SK-N-SH treated with all-trans-retinoic acid at 6 μM for 48 hours (cell line): ENCODE measurements around the gene ETS1.

Experiments
- ARNTL ChIP-seq: fragments of 450-650 bp; formaldehyde crosslinking; IDR thresholded peaks from 2 replicates; pipeline ENCODE4 v1.5.0; 2020; ENCODE audit warnings: low read depth, mild to moderate bottlenecking, moderate library complexity, borderline replicate concordance
- BACH2 ChIP-seq: fragments of 250-450 bp; sonication (Bioruptor Pico); IDR thresholded peaks from 2 replicates; pipeline ENCODE4 v1.9.0; 2021; ENCODE audit warnings: mild to moderate bottlenecking, borderline replicate concordance
- CSDC2 ChIP-seq: fragments of 250-450 bp; sonication (Bioruptor Pico); IDR thresholded peaks from 2 replicates; pipeline ENCODE4 v1.5.0; 2020; ENCODE audit warnings: mild to moderate bottlenecking, moderate library complexity
- RARB ChIP-seq: fragments of 250-450 bp; sonication (Bioruptor Pico); IDR thresholded peaks from 2 replicates; pipeline ENCODE4 v1.8.0; 2021; ENCODE audit warnings: mild to moderate bottlenecking, moderate library complexity
- SNAI2 ChIP-seq: fragments of 250-450 bp; sonication (Bioruptor Pico); IDR thresholded peaks from 2 replicates; pipeline ENCODE4 v1.5.0; 2020; ENCODE audit warnings: mild to moderate bottlenecking, moderate library complexity
- ZC3H10 ChIP-seq: fragments of 250-450 bp; sonication (Bioruptor Pico); IDR thresholded peaks from 2 replicates; pipeline ENCODE4 v1.5.1; 2021; ENCODE audit warnings: mild to moderate bottlenecking, moderate library complexity
- ZFP3 ChIP-seq: fragments of 250-450 bp; sonication (Bioruptor Pico); IDR thresholded peaks from 2 replicates; pipeline ENCODE4 v1.5.0; 2020; ENCODE audit warnings: mild to moderate bottlenecking, moderate library complexity
- ZFP30 ChIP-seq: fragments of 450-650 bp; formaldehyde crosslinking; IDR thresholded peaks from 2 replicates; pipeline ENCODE4 v1.5.0; 2022; ENCODE audit warnings: mild to moderate bottlenecking, moderate library complexity
- ZNF70 ChIP-seq: fragments of 450-650 bp; formaldehyde crosslinking; IDR thresholded peaks from 2 replicates; pipeline ENCODE4 v1.5.0; 2020; ENCODE audit warnings: mild to moderate bottlenecking, moderate library complexity
- TF ChIP-seq, protein P1 (sequence below): fragments of 250-450 bp; sonication (Bioruptor Pico); IDR thresholded peaks from 2 replicates; pipeline ENCODE4 v1.5.1; 2020; ENCODE audit warnings: low read depth, mild to moderate bottlenecking, moderate library complexity
- TF ChIP-seq, protein P2 (sequence below): fragments of 250-450 bp; sonication (Bioruptor Pico); IDR thresholded peaks from 2 replicates; pipeline ENCODE4 v1.8.0; 2020; ENCODE audit warnings: mild to moderate bottlenecking, moderate library complexity, borderline replicate concordance

DNA sequence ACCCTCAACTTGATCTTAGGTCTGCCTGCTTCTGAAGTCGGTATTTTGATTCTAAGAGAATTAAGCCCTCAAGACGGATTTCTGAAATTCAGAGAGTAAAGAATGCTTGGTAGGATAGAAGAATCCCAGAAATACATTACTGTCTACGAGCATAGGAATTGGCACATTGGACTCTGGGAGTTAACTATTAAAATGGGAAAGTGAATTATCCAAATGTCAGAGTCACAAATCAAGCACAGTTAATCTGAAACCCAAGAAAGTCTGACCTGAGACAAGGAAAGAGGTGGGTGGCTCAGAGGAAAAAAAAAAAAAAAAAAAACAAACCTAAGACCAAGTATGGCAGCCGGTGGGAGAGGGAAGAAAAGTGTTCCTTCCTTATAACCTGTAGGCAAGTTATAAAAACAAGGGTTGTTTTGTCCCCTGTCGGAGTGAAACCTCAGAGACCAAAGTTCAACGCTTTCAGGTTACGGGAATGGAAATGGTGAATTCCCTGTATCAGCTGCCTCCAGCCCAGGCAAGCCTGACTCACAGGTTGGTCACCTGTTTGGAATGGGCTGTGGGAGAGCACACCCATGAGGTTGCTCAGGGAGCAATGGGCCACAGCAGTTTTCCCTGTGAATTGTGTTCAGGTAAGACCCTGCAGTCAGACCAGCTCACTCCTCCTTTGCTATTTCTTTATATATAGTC, 139.0 kb downstream of the ETS1 start:
- TF ChIP-seq ARNTL (CRISPR knock-in tag) (no peak), RARB (no peak), CSDC2 (CRISPR knock-in tag) (no peak), SNAI2 (CRISPR knock-in tag) (no peak), BACH2 (CRISPR knock-in tag) (no peak), ZFP3 (CRISPR knock-in tag) (no peak), ZC3H10 (CRISPR knock-in tag) (no peak), ZFP30 (no peak), ZNF70 (CRISPR knock-in tag) (no peak)
- TF ChIP-seq, protein P1, sequence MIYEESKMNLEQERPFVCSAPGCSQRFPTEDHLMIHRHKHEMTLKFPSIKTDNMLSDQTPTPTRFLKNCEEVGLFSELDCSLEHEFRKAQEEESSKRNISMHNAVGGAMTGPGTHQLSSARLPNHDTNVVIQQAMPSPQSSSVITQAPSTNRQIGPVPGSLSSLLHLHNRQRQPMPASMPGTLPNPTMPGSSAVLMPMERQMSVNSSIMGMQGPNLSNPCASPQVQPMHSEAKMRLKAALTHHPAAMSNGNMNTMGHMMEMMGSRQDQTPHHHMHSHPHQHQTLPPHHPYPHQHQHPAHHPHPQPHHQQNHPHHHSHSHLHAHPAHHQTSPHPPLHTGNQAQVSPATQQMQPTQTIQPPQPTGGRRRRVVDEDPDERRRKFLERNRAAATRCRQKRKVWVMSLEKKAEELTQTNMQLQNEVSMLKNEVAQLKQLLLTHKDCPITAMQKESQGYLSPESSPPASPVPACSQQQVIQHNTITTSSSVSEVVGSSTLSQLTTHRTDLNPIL (CRISPR knock-in tag), result no peak
- TF ChIP-seq, protein P2, sequence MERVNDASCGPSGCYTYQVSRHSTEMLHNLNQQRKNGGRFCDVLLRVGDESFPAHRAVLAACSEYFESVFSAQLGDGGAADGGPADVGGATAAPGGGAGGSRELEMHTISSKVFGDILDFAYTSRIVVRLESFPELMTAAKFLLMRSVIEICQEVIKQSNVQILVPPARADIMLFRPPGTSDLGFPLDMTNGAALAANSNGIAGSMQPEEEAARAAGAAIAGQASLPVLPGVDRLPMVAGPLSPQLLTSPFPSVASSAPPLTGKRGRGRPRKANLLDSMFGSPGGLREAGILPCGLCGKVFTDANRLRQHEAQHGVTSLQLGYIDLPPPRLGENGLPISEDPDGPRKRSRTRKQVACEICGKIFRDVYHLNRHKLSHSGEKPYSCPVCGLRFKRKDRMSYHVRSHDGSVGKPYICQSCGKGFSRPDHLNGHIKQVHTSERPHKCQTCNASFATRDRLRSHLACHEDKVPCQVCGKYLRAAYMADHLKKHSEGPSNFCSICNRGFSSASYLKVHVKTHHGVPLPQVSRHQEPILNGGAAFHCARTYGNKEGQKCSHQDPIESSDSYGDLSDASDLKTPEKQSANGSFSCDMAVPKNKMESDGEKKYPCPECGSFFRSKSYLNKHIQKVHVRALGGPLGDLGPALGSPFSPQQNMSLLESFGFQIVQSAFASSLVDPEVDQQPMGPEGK (CRISPR knock-in tag), result no peak
